ENCODE results near the gene IFT172.

GRCh38 chr2:27441226-27441926 lies 48.2 kb downstream of the IFT172 start:
- TF ChIP-seq EZH2 (IDR thresholded peaks at IDR 0.05; ENCODE audit: insufficient read depth, poor library complexity, severe bottlenecking), result no peak
- no peak for TF ChIP-seq EZH2phosphoT487 (IDR thresholded peaks at IDR 0.05; ENCODE audit: insufficient read depth, low read depth)
